OCI-LY3 (cell line): ENCODE measurements around the gene CDIP1.

Source experiments
- CTCF ChIP-seq: fragments of 200-600, 300-600 bp; sonication (generic); IDR thresholded peaks from 2 replicates; pipeline ENCODE4 v1.5.1; 2014; ENCODE audit warnings: antibody characterized with exemption, low read length, low read depth
- EZH2phosphoT487 ChIP-seq: fragments of 200-600 bp; shearing (Covaris generic); IDR thresholded peaks from 2 replicates; pipeline ENCODE4 v1.6.1; 2018; ENCODE audit warnings: antibody characterized with exemption, mixed run types, low read depth

- TF ChIP-seq EZH2phosphoT487 = no peak
- no peak for TF ChIP-seq CTCF
Observed at GRCh38 chr16:4495766-4496165, 42.8 kb downstream of the CDIP1 start.
